SK-N-MC (cell line): ENCODE data around the gene MRPL10.
A peak's percentile ranks its signal among the peaks of the same experiment; 100 is the strongest.

ENCODE experiments used
- DNase-seq: peaks from one replicate; pipeline ENCODE4 v3.0.0-alpha.2; 2011; ENCODE audit warnings: low read depth, low spot score
- H3K27ac ChIP-seq: fragments of 200-600 bp; sonication (generic); 2 replicates; pipeline ENCODE4 v1.5.1; 2016; ENCODE audit warnings: mixed run types
- H3K36me3 ChIP-seq: fragments of 200-600 bp; sonication (generic); 2 replicates; pipeline ENCODE4 v1.6.1; 2017; ENCODE audit warnings: antibody characterized with exemption, low read length, mixed read lengths; ENCODE audit not compliant: insufficient read depth
- H3K4me3 ChIP-seq: fragments of 200-600 bp; sonication (generic); 2 replicates; pipeline ENCODE4 v1.5.1; 2016
- H3K9ac ChIP-seq: fragments of 200-600 bp; sonication (generic); 2 replicates; pipeline ENCODE4 v1.8.0; 2017; ENCODE audit warnings: mixed run types, mixed read lengths; ENCODE audit not compliant: insufficient read length
- H3K9me3 ChIP-seq: fragments of 200-600 bp; sonication (generic); 2 replicates; pipeline ENCODE4 v1.6.1; 2017; ENCODE audit warnings: low read depth, mild to moderate bottlenecking, antibody characterized with exemption, low read length, moderate library complexity, mixed read lengths
- EZH2 ChIP-seq: fragments of 200-600 bp; sonication (generic); IDR thresholded peaks from one replicate; pipeline ENCODE4 v1.6.1; 2017; ENCODE audit warnings: antibody characterized with exemption
- FOXP2 ChIP-seq: optimal IDR thresholded peaks from 2 replicates; pipeline ENCODE3; 2011; ENCODE audit warnings: mild to moderate bottlenecking, moderate library complexity; ENCODE audit not compliant: insufficient read depth; ENCODE audit errors: extremely low read length, control extremely low read depth
- POLR2AphosphoS5 ChIP-seq: IDR thresholded peaks from 2 replicates; pipeline ENCODE4 v1.6.1; 2012; ENCODE audit warnings: mild to moderate bottlenecking, low read depth, low read length, borderline replicate concordance

Gene MRPL10

DNA sequence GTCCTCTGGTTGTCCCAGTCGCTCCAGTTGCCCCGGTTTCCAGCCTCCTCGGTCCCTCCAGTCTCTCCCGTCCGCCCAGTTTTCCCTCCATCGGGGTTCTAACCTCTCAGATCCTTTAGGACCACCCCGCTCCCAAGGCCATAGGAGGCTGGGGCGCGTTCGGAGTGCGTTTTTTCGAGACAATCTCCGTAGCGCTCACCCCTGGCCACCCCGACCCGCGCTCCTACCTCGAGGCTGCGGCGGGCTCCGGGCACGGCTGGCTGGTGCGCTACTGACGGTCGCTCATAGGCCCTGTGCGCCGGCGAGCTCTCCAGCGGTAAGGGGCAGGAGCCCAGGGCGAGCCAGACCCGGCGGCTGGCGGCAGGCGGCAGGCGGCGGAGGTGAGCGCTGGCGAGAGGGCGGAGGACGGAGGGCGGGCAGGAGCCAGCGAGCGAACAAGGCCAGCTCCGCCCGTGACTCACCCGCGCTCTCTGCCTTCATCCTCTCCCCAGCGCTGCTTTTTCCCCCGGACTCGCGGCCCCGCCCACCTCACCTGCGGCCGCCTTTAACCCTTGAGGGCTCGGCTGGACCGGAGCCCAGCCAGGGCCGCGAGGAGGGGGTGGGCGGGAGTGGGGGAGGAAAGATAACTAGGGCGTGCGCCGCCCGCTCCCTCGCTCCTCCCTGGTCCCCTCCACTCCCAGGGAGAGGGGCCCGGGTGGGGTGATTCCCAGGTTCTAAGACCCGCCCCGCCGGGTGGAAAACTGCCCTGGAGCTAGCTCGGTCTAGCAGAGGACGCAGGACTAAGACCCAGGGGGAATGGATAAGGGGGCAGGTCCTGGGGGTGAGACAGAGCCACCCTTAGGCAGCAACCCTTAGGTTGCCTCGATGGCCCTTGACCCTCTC is 19.6 kb upstream of the MRPL10 start, which contains the start of gene SP6:
Gene SP6, minus strand, starts transcription at position 472 of the 882 bp plus-strand sequence. CDS start 2,734 bp downstream, outside the sequence.
- no peak within 1 kb of the TSS for H3K4me3 ChIP-seq
- no peak for DNase-seq
- H3K27ac ChIP-seq = no peak within 1 kb of the TSS
- H3K9me3 ChIP-seq = no peaks in the 10 kb centered on the region
- H3K9ac ChIP-seq = no peak within 1 kb of the TSS
- TF ChIP-seq EZH2 (no peak), POLR2AphosphoS5 (no peak), FOXP2 (no peak)
- H3K36me3 ChIP-seq = no peaks in the 10 kb centered on the region

DNA sequence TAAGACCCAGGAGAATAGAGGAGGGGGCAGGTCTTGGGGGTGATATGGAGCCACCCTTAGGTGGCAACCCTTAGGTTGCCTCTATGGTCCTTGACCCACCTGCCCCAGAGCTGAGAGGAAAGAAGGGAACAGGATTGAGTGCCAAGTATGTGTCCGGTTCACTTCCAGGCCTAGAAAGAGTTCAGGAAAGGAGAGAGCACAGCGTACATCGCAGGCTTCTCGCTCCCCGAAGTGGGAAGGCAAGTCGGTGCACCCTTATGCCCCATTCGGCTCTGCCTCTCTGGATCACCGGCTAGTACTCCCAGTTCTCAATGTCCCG is 19.0 kb upstream of the MRPL10 start:
- DNase-seq = no peak
- TF ChIP-seq FOXP2 (no peak), POLR2AphosphoS5 (no peak), EZH2 (no peak)
- Histone ChIP-seq H3K27ac (no peak overlapping the region), H3K9ac (no peak overlapping the region), H3K4me3 (no peak overlapping the region), H3K36me3 (no peaks in the 10 kb centered on the region), H3K9me3 (no peaks in the 10 kb centered on the region)

DNA sequence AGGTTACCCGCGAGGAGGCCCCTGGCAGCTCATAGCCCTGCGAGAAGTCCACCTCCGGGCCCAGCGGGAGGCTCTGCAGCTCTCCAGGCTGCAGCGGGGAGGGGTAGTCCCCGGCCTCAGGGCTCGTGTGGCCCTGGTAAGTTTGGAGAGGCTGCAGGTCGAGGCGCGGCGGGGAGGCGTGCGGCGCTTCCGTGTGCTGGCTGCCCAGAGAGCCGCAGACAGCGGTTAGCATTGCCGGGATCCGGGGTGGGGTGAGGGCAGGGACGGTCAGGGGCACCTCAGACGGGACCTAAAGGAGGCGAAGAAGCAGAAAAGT is 16.8 kb upstream of the MRPL10 start:
- DNase-seq = no peak
- Histone ChIP-seq H3K36me3 (no peaks in the 10 kb centered on the region), H3K27ac (no peak overlapping the region), H3K9ac (no peak overlapping the region), H3K9me3 (no peaks in the 10 kb centered on the region), H3K4me3 (no peak overlapping the region)
- no peak for TF ChIP-seq POLR2AphosphoS5
- TF ChIP-seq FOXP2 = no peak
- TF ChIP-seq EZH2 = no peak

DNA sequence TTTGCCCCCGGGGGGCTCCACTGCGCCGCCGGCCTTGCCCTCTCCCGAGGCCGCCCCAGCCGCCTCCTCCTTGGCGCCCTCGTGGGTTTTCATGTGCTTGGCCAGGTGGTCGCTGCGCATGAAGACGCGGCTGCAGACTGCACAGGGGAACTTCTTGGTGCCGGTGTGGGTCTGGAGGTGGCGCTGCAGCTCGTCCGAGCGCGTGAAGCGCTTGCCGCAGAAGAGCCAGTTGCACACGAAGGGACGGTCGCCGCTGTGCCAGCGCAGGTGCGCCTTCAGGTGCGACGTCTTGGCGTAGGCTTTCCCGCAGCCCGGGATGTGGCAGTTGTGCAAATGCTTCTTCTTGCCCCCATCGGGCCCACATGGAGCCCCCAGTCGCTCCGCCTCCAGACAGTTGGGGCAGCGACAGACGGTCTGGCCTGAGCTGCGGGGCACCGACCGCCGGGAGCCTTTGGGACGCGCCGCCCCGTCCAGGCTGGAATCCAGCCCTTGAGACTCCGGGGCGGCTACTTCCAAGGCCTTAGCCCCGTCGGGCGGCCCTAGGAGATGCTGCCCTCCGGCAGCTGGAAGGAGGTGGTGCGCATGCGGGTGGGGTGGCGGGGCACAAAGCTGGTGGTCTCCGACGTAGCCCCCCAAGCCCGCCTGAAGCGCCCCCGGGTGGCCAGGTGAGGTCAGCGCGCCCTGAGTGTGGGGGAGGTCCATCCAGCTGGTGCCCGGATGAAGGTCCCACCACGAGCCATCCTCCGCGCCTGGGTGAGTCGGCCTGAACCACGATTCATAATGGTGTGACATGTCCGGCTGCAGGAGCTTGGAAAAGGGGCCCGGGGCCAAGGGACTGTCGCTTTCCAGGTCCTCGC is 16.2 kb upstream of the MRPL10 start:
- DNase-seq = no peak
- no peak for TF ChIP-seq POLR2AphosphoS5
- no peak for TF ChIP-seq FOXP2
- TF ChIP-seq EZH2 = no peak
- no peak overlapping the region for H3K4me3 ChIP-seq
- H3K9me3 ChIP-seq = no peaks in the 10 kb centered on the region
- no peak overlapping the region for H3K27ac ChIP-seq
- H3K36me3 ChIP-seq = no peaks in the 10 kb centered on the region
- H3K9ac ChIP-seq = no peak overlapping the region

DNA sequence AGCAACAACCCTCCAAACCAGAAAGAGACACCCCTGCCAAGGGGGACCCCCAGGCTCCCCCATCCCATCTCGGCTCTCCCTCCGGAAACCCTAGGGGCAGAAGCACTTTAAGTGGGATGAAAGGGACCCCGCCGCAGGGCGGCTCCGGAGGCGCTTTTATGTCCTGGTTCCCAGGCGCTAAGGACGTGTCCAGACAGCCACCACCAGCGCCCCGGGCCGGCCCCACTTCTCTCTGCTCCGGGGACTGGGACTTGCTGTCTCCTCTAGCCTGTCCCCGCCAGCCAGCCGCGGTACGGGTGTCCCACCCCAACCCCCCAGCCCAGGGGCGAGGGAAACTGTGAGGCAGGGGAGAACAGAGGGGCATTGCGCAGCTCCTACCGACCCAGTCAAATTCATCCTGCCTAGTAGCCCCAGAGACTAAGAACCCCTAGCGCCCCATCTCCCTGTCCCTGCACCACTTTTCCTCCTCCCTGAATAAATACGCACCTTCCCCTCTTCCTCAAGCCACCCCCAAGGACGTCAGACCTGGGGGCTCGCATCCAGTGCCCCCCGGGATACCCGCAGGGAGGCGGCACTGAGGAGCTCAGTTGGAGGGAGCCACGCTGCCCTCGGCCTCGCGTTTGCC is 15.5 kb upstream of the MRPL10 start:
- no peaks in the 10 kb centered on the region for H3K9me3 ChIP-seq
- no peak for DNase-seq
- no peaks in the 10 kb centered on the region for H3K36me3 ChIP-seq
- peak; percentile 16 for TF ChIP-seq EZH2
- TF ChIP-seq POLR2AphosphoS5 = no peak
- no peak overlapping the region for H3K4me3 ChIP-seq
- H3K9ac ChIP-seq = no peak overlapping the region
- no peak overlapping the region for H3K27ac ChIP-seq

DNA sequence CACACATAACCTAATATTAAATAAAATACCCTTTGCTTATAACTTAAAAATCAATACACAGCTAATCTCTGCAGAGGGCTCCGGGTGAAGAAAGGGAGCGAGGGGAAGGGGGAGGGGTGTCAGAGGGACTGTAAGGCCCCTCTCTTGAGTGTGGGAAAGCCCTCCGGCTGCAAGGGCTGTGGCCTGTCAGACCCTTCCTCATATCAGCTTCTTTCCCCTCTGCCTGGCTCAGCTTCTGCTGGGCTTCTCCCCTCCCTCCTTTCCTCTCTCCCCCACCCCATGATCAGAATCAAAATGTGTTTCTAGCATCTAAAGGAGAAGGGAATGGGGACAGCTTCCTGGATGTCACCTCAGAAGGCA is 14.4 kb upstream of the MRPL10 start:
- H3K4me3 ChIP-seq = no peak overlapping the region
- H3K27ac ChIP-seq = no peak overlapping the region
- no peaks in the 10 kb centered on the region for H3K36me3 ChIP-seq
- DNase-seq = no peak
- H3K9me3 ChIP-seq = no peaks in the 10 kb centered on the region
- no peak overlapping the region for H3K9ac ChIP-seq
- no peak for TF ChIP-seq POLR2AphosphoS5
- TF ChIP-seq EZH2 = no peak
- TF ChIP-seq FOXP2 = no peak

DNA sequence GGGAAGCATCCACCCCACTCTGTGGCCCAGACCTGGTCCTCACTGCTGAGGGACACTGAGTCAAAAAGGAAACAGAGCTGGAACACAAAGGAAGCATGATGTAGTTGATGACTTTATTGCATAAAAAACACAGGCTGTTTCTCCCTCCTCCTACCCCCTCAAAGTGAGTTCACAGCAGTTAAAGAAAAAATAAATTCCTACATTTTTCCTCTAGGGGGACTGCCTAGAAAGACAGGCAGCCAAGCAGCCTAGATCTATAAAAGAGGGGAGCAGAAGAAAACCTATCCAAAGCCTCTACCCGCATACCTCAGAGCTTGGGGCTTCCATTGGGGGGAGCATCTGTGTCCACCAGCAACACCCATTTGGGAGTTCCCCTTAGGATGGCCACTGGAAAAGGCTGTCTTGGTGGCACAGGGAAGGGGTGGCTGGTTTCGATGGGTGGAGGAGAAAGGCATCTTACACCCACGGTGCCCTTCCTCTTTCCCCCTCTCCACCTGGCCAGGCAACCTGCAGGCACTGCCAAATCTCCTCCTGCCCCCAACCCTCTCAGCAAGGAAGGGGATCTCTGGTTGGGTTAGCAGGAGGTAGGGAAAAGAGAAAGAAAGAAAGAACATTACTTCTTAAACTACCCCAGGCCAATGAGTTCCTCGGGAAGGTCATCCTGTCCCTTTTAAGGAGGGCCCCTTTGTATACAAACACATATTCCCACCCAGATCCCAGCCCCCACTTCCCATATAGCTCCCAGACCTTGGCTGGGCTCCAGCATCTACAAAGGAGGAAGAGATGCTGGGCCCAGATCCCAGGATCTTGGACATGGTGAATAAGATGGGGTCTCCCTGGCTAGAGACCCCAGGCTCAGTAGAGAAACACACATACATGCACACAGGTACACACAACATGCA is 13.7 kb upstream of the MRPL10 start:
- no peak overlapping the region for H3K27ac ChIP-seq
- H3K36me3 ChIP-seq = no peaks in the 10 kb centered on the region
- H3K9me3 ChIP-seq = no peaks in the 10 kb centered on the region
- H3K4me3 ChIP-seq = no peak overlapping the region
- H3K9ac ChIP-seq = no peak overlapping the region
- no peak for DNase-seq
- TF ChIP-seq POLR2AphosphoS5 = no peak
- TF ChIP-seq EZH2 = no peak
- no peak for TF ChIP-seq FOXP2

DNA sequence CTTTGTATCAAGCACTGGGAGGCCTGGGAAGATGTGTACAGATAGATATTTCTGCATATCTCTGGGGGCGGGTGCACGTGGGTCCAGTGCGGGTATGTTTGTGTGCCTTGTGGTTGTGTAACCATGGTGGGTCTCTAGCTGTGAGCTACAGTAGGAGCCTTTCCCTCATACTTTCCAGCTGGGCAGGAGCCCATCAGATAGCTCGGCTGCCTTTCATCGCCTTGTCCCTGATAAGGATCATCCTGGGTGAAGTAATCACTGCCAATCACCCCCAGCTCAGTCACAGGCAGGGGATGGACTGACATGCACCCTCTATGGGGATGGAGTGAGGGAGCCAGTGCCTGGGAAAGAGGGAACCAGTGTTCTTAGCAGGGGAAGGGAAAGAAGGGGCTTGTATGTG is 12.9 kb upstream of the MRPL10 start:
- Histone ChIP-seq H3K9ac (no peak overlapping the region), H3K27ac (no peak overlapping the region), H3K4me3 (no peak overlapping the region), H3K9me3 (no peaks in the 10 kb centered on the region), H3K36me3 (no peaks in the 10 kb centered on the region)
- TF ChIP-seq FOXP2 (no peak), POLR2AphosphoS5 (no peak), EZH2 (no peak)
- no peak for DNase-seq
